Bronchial epithelial cell (primary cell): Measurements from ENCODE around the gene PRR29. TPM values are rescaled to one million over a fixed set of nuclear protein-coding genes. Genes with fewer than 3 reads are reported as not detected.

Experiments
- DNase-seq: peaks from one replicate; pipeline ENCODE4 v3.0.0-alpha.2; 2010; ENCODE audit warnings: low read depth
- FAIRE-seq: peaks from 2 replicates; lab custom pipeline; 2011; peaks lifted over from hg19 to GRCh38; lab: Jason Lieb, UNC
- H3K27me3 ChIP-seq: 2 replicates; pipeline ENCODE4 v1.5.1; 2011; ENCODE audit warnings: low read length; ENCODE audit not compliant: control insufficient read depth, insufficient read depth
- H3K36me3 ChIP-seq: 2 replicates; pipeline ENCODE4 v1.5.1; 2011; ENCODE audit warnings: low read length; ENCODE audit not compliant: control insufficient read depth, insufficient read depth
- H3K4me3 ChIP-seq: 2 replicates; pipeline ENCODE4 v1.5.1; 2011; ENCODE audit warnings: mild to moderate bottlenecking, low read depth, low read length, control low read depth
- CTCF ChIP-seq: IDR thresholded peaks from 2 replicates; pipeline ENCODE4 v1.5.1; 2011; ENCODE audit warnings: mild to moderate bottlenecking, moderate library complexity, low read length, control low read depth, inconsistent platforms; ENCODE audit not compliant: insufficient read depth, severe bottlenecking
- total RNA-seq: library from RNA; depleted of rRNA; stranded (reverse); fragments of >200 nt; gene quantifications from 2 replicates; pipeline ENCODE4 v1.2.1, GENCODE V29; 2014

PRR29 gene
- total RNA-seq, 1 donor from 2014 or later, result not detected

GRCh38 chr17:63955232-63955631 is 42.9 kb upstream of the PRR29 start:
- Histone ChIP-seq H3K27me3 (no peaks in the 10 kb centered on the region), H3K36me3 (no peaks in the 10 kb centered on the region), H3K4me3 (no peak overlapping the region)
- TF ChIP-seq CTCF, result no peak
- no peak for FAIRE-seq
- no peak for DNase-seq

- Histone ChIP-seq H3K27me3 (no peaks in the 10 kb centered on the region), H3K36me3 (no peaks in the 10 kb centered on the region), H3K4me3 (no peak overlapping the region)
- DNase-seq, result no peak
- no peak for TF ChIP-seq CTCF
- no peak for FAIRE-seq
These were observed 42.4 kb upstream of the PRR29 start for GRCh38 chr17:63955791-63956190.

GRCh38 chr17:63956296-63956920 is 41.7 kb upstream of the PRR29 start:
- no peak for DNase-seq
- TF ChIP-seq CTCF, result no peak
- Histone ChIP-seq H3K36me3 (no peaks in the 10 kb centered on the region), H3K27me3 (no peaks in the 10 kb centered on the region), H3K4me3 (no peak overlapping the region)
- FAIRE-seq, result no peak

GRCh38 chr17:63960006-63960405 is 38.1 kb upstream of the PRR29 start:
- DNase-seq (no peak), FAIRE-seq (no peak)
- no peak for TF ChIP-seq CTCF

GRCh38 chr17:63960430-63960829 is 37.7 kb upstream of the PRR29 start:
- Histone ChIP-seq H3K36me3 (no peaks in the 10 kb centered on the region), H3K4me3 (no peak overlapping the region), H3K27me3 (no peaks in the 10 kb centered on the region)
- FAIRE-seq (no peak), DNase-seq (no peak)
- TF ChIP-seq CTCF, result no peak

More at GRCh38 chr17:63960006-63960405, 38.1 kb upstream of the PRR29 start:
- H3K4me3 ChIP-seq, result no peak overlapping the region
- no peaks in the 10 kb centered on the region for H3K27me3 ChIP-seq
- H3K36me3 ChIP-seq, result no peaks in the 10 kb centered on the region
